GM19467 (cell line): ENCODE results near the gene MICALL2.
"Not testable (repeated sequence)": the region's sequence is repeated elsewhere in the genome, so short reads cannot be mapped to it uniquely, and the experiment has no call there.

Source experiments
- ATAC-seq: cut with Tn5 transposase; IDR thresholded peaks from one replicate; pipeline ENCODE4 v1.9.1; 2021; ENCODE audit warnings: mild to moderate bottlenecking, moderate library complexity; ENCODE audit not compliant: unreplicated experiment

MICALL2 gene

DNA sequence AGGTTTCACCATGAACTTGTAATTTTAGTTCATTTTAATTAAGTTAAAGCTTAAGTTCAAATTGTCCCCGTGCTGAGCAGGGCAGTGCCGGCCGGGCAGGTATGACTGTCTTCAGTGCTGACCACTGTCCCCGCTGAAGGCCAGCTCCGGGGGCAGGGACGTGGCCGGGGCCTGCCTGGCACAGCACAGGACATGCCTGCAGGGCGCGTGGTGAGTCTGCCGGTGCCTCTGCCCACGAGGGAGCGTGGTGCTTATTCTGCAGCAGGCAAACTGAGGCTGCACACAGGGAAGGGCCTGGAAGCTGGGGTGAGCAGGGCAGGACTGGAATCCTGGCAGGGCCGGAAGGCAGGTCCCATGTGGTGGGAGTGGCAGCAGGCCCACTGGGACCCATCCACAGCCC is 9.8 kb downstream of the MICALL2 start:
- ATAC-seq = no peak

- ATAC-seq = no peak
These were observed 10.3 kb downstream of the MICALL2 start for GRCh38 chr7:1448958-1449357.

- ATAC-seq = no peak
These were observed 11.6 kb downstream of the MICALL2 start for GRCh38 chr7:1447551-1448244.

DNA sequence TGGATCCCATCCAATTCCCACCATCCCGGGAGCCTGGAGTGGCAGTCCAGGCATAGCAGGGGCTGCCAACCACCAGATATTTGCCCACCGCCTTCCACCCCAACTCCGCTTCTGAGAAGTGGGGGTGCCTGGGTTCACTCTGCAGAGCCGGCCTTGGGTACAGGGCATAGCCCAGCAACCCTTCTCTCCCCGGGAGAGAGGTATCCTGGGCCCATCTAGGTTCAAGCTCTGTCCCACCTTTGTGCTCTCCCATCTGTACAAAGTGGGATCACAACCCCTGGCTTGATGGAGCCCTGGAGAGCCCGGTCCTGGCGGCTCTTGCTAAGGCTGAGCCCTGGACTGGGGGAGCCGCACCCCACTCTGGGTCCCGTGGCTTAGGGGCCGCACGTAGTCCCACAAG is 12.2 kb downstream of the MICALL2 start:
- ATAC-seq = no peak

DNA sequence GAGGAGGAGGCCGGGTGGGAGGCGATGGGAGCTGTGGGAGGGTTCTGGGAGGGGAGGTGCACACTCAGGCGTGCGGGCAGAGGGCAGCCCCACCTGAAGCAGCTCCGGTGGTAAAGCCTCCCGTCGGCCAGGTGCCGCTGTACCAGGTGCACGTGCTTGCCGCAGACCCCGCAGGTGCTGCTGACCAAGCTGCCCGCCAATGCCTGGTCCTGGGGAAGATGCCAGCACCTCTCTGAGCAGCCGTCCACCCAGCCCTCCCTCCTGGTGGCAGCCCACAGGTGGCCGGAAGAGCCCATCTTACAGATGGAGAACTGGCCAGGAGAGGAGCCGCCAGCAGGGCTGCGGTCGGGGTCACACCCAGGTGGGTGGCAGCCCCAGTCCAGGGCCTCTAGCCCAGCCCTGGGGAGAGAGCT is 12.6 kb downstream of the MICALL2 start:
- no peak for ATAC-seq

- ATAC-seq = not testable (repeated sequence)
These were observed 13.2 kb downstream of the MICALL2 start for GRCh38 chr7:1446026-1446425.

DNA sequence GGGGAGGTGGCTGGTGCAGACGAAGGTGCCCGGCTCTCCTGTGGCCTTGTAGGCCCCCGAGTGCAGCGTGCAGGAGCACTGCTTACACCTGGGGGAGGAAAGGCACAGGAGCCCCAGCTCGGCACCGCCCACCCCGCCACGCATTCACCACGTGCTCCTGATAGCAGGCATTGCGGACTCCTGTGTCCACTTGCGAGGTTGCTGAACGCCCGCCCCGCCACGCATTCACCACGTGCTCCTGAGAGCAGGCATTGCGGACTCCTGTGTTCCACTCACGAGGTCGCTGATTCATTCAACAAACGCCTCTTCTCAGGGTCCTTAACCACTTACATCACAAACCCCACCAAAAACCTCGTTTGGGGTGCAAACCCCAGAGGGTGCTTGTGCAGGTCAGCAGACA is 13.9 kb downstream of the MICALL2 start:
- ATAC-seq = no peak

DNA sequence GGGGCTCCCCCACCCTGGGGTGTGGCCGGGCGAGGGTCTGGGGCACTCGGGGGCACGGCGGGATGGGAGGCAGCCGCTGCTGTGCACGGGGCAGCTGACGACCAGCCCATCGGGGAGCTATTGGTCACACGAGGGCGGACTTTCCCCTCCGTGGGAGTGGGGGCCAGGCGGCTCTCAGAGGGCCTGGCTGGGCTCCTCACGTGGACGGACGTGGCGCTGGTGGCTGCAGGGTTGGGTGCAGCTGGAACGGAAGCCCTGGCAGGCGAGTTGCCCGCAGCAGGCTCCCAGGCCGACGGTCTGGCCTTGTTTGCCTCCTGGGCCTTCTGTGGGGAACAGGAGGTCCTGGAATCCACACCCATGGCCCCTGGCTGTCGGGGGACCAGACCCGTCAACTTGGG is 14.3 kb downstream of the MICALL2 start:
- no peak for ATAC-seq

DNA sequence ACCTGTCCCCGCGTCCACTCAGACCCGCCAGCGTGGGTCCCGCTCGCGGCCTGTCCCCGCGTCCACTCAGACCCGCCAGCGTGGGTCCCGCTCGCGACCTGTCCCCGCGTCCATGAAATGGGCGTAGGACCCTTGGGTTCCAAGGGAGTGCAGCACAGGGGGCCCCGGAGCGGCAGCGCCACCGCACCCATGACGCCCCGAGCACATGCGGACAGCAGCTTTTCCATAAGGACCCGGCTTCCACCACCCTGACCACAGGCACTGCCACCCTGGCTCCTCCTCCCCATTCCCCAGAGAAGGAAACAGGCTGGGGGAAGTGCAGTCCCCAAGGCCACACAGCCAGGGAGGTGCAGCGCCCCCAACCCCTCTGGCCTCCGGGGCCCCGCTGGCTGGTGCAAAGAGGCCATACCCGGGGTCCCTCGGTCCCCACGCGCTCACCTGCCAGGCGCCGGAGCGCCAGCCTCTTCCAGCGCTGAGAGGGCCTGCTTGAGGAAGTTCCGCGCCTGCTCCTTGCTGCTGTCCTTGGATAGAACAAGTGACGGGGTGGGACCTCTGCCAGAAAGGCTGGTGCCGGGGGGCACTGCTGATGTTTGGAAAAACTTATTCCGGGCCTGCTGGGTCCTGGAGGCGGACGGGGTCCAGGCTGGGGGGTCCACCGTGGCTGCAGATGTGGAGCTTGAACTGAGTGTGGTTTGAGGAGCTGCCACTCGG is 14.9 kb downstream of the MICALL2 start:
- no peak for ATAC-seq

- not testable (repeated sequence) for ATAC-seq
These were observed 15.6 kb downstream of the MICALL2 start for GRCh38 chr7:1443587-1444200.

GRCh38 chr7:1442355-1443124 is 16.7 kb downstream of the MICALL2 start:
- no peak for ATAC-seq

- ATAC-seq = no peak
These were observed 17.5 kb downstream of the MICALL2 start for GRCh38 chr7:1441615-1442354.

DNA sequence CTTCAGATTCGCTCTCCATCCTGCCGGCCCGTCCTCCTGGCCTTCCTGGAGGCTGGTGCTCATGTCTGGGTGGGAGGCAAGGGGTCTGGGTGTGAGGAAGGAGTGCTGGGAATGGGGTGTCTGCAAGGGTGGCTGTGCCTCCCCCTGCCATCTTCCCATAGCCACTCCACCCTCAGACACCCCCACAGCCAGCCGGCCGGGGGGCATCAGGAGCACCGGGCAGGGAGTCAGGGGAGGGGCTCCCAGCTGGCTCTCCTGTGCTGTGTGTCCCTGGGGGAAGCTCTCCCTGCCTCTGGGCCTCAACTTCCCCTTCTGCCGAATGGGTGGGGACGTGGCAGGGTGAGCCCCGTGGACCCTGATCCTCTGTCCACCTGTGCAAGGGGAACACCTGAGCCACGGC is 18.6 kb downstream of the MICALL2 start:
- ATAC-seq = no peak

DNA sequence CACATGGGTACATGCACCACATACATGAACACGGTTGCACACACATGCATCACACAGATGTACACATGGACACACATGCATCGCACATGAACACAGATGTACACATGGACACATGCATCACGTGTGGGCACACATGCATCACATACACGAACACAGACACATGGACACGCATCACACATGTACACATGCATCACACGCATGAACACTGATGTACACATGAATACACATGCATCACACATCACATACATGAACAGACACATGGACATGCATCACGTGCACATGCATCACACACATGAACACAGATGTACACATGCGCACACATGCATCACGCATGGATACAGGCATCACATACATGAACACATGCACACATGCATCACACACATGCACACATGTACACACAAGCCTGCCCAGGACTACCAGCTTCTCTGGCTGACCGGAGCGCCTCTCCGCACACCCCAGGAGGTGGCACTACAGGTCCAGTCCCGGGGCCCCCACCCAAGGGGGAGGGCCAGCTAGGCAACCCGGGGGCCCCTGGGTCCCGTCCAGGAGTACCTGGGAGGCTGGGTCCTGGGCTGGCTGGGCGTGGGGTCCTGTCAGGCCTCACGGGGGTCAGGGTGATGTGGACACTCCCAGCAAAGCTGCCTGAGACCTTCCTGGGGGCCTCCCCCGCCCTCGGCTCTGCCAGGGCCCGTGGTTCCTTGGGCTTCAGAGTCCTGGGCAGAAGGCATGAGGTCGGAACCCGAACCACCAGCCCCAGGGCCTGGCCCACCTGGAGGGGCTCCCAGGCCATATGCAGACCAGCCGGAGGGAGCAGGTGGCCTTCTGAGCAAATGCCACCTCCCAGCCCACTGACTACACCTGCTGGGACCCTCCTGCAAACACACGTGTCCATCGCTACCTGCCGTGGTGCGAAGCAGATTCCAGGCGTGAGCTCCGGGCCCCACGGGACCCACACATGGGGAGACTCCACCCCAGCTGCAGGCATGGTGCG is 19.6 kb downstream of the MICALL2 start:
- no peak for ATAC-seq

DNA sequence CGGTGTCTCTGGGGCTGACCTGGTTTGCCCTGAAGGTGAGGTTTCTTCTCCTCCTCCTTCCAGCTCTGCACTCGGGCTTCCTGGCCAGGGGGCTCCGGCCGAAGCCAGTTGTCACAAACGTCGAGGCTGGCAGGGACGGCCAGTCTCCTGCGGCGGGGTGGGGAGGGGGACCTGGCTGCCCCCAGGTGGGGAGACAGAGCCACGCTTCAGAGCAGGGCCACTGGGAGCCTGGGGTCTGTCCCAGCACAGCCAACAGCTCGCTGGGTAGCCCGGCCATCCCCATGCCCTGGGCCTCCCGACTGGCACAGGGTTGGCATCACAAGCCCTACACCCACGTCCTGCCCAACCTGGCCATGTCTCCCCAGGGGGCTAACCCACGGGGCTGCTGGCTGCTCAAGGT is 20.4 kb downstream of the MICALL2 start:
- ATAC-seq = no peak

DNA sequence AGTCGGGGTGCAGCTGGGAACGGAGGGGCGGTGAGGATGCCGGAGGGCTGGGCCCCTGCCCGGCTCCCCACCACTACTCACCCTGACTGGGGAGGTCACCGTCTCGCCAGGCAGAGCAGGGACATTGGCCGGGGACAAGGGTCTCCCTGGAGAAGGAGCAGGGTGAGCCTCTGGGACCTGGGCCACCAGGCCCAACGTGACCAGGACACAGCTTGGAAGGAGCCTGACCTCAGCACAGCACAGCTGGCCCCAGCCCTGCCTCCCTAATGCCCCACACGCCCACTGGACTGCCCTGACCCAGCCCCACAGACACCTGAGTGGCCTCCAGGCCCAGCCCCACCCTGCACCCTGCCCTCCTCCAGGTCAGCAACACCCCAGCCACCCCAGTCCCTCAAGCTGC is 21.1 kb downstream of the MICALL2 start:
- ATAC-seq = no peak

GRCh38 chr7:1437155-1437880 is 22.0 kb downstream of the MICALL2 start:
- ATAC-seq = no peak

- ATAC-seq = no peak
These were observed 22.7 kb downstream of the MICALL2 start for GRCh38 chr7:1436608-1437007.
